Fibroblast of mammary gland (primary cell): Measurements from ENCODE around the gene DHRSX.

Source experiments
- DNase-seq: peaks from one replicate; pipeline ENCODE4 v3.0.0-alpha.2; 2010; ENCODE audit warnings: low read depth
- H3K4me3 ChIP-seq: 2 replicates; pipeline ENCODE4 v1.5.1; 2011; ENCODE audit warnings: low read depth, mild to moderate bottlenecking, low read length, moderate library complexity; ENCODE audit not compliant: control insufficient read depth
- CTCF ChIP-seq: conservative IDR thresholded peaks from 2 replicates; pipeline ENCODE4 v1.5.1; 2011; ENCODE audit warnings: low read depth, low read length, inconsistent platforms; ENCODE audit not compliant: control insufficient read depth, insufficient read depth

DHRSX gene

DNA sequence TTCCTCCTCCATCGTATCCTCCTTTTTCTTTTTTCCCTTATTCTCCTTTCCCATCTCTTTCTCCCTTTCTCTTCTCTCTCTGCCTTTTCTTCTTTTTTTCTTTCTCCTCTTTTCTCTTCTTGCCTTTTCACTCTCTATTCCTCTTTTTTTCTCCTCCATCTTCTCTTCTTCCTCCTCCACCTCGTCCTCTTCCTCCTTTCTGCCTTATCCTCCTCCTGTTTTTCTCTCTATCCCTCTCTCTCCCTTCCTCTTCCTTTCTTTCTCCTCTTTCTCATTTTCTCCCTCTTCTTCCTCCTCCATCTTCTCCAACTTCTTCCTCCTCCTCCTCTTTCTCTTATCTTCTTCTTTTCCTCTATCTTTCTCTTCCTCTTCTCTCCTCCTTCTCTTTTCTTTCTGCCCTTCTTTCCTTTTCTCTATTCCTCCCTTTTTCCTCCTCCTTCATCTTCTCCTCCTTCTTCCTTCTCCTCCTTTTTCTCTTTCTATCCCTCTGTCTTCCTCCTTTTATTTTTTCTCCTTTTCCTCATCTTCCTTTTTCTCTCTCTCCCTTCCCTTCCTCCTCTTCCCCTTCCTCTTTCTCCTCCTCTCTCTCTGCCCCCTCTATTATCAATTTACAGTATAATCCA is 269.1 kb downstream of the DHRSX start:
- H3K4me3 ChIP-seq = no peak overlapping the region
- TF ChIP-seq CTCF = no peak
- DNase-seq = no peak

DNA sequence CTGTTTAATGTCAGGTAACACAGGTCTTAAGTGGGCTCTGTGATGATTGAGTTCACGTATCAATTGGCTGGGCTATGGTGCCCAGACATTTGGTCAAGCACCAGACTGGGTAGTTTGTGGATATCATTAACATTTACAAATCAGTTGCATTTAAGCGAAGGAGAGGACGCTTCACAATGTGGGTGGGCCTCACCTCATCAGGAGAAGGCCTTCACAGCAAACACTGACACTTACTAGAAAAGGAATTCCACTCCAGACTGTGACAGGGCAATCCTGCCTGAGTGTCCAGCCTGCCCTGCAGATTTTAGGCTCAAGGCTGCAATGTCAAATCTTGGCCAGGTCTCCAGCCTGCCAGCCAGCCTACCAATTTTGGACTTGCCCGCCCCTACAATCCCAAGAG is 270.3 kb downstream of the DHRSX start:
- DNase-seq = no peak
- TF ChIP-seq CTCF = no peak

GRCh38 chrX:2228536-2228935 is 272.2 kb downstream of the DHRSX start:
- H3K4me3 ChIP-seq = no peak overlapping the region
- no peak for TF ChIP-seq CTCF
- no peak for DNase-seq

More for the DNA sequence above, 270.3 kb downstream of the DHRSX start:
- H3K4me3 ChIP-seq = no peak overlapping the region

GRCh38 chrX:2226906-2227656 is 273.7 kb downstream of the DHRSX start:
- H3K4me3 ChIP-seq = no peak overlapping the region
- DNase-seq = no peak
- TF ChIP-seq CTCF = no peak

- H3K4me3 ChIP-seq = no peak overlapping the region
- DNase-seq = no peak
- TF ChIP-seq CTCF = no peak
Observed at GRCh38 chrX:2226182-2226581, 274.6 kb downstream of the DHRSX start.

- no peak overlapping the region for H3K4me3 ChIP-seq
- DNase-seq = no peak
- no peak for TF ChIP-seq CTCF
Observed at GRCh38 chrX:2224597-2225235, 276.1 kb downstream of the DHRSX start.
